GM12801 (cell line): ENCODE data around the gene NBL1.

Source experiments
- TF ChIP-seq, protein P1 (sequence below): IDR thresholded peaks from one replicate; pipeline ENCODE4 v1.5.1; 2011; ENCODE audit warnings: control low read depth; ENCODE audit not compliant: insufficient read length; ENCODE audit errors: extremely low read depth

Gene NBL1

DNA sequence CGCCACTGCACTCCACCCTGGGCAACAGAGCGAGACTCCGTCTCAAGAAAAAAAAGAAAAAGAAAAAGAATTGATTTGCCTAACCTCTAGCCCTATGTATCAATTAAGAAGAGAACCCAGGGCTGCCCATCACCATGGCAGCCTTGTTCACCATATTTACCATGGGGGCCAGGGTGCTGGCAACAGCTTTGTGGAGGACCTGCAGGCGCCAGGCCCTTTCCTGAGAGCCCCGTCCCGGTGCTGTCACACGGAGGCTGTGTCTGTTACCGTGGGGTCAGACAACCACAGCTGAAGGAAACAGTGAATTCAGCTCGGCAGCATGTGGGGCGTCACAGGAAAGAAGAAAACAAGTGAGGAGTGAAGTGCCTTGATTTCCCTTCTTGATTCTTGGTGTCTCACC, 6.5 kb upstream of the NBL1 start:
- TF ChIP-seq, protein P1, sequence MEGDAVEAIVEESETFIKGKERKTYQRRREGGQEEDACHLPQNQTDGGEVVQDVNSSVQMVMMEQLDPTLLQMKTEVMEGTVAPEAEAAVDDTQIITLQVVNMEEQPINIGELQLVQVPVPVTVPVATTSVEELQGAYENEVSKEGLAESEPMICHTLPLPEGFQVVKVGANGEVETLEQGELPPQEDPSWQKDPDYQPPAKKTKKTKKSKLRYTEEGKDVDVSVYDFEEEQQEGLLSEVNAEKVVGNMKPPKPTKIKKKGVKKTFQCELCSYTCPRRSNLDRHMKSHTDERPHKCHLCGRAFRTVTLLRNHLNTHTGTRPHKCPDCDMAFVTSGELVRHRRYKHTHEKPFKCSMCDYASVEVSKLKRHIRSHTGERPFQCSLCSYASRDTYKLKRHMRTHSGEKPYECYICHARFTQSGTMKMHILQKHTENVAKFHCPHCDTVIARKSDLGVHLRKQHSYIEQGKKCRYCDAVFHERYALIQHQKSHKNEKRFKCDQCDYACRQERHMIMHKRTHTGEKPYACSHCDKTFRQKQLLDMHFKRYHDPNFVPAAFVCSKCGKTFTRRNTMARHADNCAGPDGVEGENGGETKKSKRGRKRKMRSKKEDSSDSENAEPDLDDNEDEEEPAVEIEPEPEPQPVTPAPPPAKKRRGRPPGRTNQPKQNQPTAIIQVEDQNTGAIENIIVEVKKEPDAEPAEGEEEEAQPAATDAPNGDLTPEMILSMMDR, result no peak

DNA sequence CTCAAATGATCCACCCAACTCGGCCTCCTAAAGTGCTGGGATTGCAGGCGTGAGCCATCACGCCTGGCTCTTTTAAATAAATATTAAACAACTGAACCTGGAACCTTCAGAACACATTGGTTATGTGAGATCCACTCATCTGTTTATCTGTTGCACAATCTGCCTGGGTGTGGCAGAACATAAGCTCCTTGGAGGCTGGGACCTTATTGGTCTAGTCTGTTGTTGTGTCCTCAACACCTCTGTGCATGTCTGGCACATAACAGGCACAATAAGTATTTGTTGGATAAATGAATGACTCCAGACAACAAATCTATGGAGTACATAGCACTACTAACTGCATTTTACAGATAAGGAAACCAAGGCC, 4.1 kb upstream of the NBL1 start:
- TF ChIP-seq, protein P1, result no peak

DNA sequence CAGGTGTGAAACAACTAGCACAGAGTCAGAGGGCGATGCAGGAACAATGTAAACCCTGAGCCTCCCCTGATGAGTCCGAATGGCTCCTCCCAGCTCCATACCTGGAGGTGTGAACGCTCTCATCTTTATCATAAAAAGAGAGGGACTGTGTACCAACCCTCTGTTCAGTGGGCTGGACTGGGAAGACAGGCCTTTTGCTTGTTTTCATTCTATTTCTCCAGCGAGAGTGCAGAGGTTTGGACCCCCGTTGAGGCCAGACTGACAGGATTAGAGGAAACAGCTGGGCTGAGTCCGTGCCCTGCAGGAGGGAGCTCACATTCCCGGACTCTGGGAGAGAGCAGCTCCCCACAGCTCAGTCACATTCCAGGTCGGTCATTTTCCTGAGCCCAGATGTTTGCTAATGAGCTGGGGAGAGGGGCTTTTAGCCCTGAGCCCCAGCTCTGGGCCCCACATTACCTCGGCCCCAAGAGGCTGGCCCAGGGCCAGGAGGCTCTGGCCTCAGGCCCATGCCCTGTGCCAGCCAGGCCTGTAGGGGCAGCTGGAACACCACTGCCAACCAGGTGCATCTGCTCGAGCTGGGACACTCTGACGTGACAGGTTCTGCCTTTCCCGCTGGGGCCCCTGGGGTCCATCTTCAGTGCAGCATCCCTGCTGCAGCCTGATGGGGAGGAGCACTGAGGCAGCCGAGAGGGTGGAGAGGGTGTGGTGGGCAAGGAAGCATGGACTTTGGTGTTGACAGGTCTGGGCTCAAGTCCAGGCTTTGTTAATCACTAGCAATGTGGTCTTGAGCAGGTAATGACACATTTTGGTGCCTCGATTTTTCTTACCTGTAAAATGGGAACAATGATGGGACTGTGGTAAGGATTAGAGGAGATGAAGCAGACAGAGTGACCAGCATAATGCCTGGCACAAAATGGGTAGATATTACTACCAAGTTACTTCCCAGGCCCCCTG, 3.5 kb upstream of the NBL1 start:
- TF ChIP-seq, protein P1, result no peak

GRCh38 chr1:19643121-19643520, 990 bp upstream of the NBL1 start:
- TF ChIP-seq, protein P1, result no peak

GRCh38 chr1:19644395-19644680, 227 bp downstream of the NBL1 start:
- TF ChIP-seq, protein P1, result no peak

DNA sequence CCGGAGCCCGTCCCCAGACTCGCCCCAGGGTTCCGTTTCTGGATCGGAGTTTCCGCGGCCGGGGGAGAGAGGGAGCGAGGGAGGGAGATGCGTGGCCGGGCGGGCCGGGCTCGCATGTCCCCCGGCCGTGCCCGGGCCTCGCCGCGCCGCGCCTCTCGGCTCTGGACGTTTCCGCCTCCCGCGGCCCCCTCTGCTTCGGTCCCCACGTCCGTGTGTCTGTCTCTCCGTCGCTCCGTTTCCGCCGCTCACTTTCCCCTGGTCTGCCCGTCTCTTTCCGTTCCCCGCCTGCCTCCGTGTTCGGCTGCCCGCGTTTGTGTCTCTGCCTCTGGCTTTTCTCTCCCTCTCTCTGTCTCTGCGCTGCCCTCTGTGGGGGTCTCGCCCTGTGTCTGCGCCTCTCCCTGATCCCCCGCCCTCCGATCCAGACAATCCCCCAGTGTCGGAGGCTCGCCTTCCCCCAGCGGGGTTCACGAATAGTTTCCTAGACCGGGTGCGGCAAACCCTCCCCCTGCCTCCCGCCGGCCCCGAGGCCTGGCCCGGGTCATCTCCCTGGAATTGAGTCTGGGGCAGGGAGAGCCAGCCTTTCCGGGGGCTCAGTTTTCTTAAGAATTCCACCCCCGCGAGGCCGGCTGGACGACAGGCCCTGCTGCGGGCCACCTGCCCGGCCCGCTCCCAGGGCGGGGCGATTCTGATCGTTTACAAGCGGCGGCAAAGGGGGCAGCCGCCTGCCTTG, 735 bp downstream of the NBL1 start:
- TF ChIP-seq, protein P1, result no peak

DNA sequence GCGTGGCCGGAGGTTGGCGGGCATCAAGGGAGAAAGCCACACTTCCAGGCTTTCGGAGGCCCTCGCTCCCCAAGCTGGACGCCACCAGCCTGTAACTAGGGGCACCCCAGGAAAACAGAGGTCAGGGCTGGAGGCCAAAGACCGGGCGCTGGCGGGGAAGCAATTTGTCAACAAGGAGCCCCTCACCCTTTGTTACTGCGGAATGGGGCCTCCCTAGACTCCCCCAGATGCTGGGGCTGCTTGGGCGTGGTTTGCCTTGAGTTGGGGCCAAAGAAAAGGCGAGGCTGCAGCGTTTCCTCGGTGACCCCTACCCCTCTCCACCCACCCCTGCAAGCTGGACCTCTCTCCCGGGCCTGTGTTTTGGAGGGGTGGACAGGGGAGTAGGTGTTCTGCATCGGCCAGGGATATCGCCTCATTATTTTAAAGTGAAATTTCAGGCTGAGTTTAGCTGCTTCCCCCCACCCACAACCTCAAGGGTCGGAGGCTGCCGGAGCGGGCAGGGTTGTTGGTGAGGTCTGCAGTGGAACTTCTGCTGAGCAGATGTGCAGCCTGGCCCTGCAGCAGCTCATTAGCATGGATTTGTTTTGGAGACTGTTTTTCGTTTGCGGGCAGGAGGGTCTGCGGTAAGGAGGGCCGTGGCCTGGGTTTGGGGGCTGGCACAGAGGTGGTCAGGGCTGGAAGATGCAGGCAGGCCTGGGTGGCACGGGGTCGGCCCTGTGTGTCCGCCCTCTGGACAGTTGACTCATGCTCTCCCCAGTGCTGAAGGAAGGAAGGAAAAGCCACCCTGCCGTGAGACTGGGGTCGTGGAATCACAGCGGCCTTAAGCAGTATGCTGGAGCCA, 1.5 kb downstream of the NBL1 start:
- TF ChIP-seq, protein P1, result no peak
